Stimulated activated CD4-positive, alpha-beta T cell treated with anti-CD3 and anti-CD28 coated beads, Interleukin-1b, Interleukin-23, amount 100 ng/mL, for 48 hours (primary cell): ENCODE results near the gene PROSER2.
A peak's percentile ranks its signal among the peaks of the same experiment; 100 is the strongest.

Experiments
- DNase-seq: peaks from one replicate; pipeline ENCODE4 v3.0.0-alpha.2; 2020

Gene PROSER2

GRCh38 chr10:11869743-11870460, 46.7 kb downstream of the PROSER2 start:
- DNase-seq, result no peak

DNA sequence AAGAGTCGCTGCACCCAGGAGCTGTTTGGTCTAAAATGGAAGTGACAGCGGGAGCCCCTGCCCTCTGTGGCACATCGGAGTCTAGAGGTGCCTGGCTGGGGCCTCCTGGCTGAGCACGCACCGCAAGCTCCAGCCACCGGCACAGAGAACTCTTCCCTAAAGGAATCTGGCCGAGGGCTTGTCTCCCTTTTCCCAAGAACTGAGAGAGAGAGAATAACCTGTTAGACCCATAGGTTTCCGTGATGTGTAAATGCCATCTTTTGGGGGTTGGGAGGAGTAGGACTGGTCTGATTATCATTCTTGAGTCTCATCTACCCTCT, 47.3 kb downstream of the PROSER2 start:
- no peak for DNase-seq

- no peak for DNase-seq
Observed at GRCh38 chr10:11870900-11871400, 47.8 kb downstream of the PROSER2 start.

DNA sequence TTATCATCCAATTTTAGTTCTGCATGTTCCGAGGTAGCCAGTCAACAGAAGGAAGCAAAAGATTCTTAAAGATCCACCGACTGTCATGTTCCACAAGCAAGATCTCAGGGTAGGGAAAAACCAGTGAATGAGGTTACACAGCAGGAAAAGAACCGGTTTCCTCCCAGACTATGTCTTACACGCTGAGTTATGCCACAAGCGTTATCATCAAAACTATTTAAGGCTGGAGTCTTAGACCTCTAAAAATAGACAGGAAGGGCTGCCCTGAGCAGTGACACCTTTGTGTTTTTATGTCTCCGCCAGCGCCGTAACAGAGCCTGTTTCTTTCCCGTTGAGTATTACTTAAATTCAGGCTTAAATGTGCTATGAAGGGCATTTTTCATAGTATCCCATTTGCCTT, 48.3 kb downstream of the PROSER2 start:
- DNase-seq, result no peak

DNA sequence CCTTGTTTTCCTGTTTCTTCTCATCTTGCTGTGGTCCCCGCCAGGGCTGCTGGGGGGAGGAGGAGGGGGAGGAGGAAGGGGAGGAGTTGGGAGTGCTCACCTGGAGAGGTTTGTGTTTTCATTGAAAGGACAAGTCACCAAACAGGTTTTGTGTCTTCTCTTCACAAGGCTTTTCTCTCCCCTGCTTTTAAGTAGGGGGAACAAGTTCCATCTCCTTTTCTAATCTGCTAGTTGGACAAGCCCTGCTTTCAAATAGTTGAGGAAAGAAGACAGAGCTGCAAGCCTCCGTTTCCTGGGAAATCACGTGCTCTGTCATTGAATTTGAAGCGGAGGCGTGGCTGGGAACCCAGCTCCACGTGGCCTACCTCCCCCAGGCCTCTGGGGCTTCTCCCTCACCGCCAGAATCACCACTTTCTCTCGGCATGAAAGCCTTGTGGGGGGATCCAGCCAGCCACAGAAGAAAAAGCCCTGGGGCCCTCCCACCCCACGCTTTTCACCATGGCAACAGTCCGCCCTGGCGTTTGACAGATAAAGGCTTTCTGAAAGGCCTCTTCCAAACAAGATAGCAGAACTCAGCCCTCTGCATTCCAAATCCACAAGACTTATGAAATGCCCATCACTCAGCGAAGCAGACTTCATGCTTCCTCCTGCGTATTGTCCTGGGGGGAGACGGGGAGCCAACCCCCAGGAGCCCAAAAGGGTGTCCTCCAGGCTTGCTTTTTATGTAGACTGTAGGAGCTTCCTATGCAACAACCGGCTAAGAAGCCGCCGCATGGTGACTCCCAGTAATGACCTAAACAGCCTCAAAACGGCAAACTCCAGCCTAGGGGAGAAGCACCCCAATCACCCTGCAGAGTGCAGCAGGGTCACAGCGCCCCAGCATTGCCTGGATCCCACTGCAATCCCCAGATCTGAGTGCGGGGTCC, 51.7 kb downstream of the PROSER2 start:
- peak; percentile 50 for DNase-seq

DNA sequence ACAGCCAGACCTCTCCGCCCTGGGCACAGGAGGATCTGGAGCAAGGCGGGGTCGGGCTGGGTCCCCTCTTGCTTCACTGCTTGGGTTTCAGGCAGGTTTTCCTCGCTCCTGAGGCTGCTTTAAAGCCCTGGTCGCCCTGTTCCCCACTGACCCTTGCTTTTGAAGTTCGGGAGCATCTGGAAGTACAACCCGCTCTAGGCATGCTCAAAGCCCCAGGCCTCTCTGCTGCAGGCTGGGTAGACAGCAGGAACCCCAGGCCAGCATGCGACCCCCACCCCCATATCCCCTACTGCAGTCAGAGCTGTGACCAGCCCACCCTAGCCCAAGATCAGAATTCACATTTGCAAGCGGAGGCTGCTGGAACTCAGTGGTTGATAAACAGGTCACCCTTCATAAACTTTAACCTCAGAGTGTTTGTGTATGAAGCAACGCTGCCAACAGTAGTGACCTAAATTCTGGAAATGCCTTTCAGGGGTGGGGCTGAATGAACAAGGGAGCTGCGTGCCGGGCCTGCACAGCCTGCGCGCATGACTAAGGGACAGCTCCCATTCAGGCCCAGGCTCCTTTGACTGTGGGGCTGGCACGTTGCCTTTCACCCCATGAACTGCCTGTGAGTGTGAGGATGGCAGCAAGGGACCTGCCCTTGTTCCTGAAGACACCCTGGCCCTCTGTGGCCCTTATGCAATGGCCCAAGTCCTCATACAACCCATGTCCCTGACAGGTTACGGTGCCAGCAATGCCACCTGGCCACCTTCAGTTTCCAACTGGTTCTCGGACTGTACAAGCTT, 52.5 kb downstream of the PROSER2 start:
- DNase-seq, result no peak

- DNase-seq, result no peak
Observed at GRCh38 chr10:11876324-11876723, 53.2 kb downstream of the PROSER2 start.

GRCh38 chr10:11876805-11877590, 53.8 kb downstream of the PROSER2 start:
- DNase-seq, result no peak

- no peak for DNase-seq
Observed at GRCh38 chr10:11877591-11877905, 54.4 kb downstream of the PROSER2 start.

DNA sequence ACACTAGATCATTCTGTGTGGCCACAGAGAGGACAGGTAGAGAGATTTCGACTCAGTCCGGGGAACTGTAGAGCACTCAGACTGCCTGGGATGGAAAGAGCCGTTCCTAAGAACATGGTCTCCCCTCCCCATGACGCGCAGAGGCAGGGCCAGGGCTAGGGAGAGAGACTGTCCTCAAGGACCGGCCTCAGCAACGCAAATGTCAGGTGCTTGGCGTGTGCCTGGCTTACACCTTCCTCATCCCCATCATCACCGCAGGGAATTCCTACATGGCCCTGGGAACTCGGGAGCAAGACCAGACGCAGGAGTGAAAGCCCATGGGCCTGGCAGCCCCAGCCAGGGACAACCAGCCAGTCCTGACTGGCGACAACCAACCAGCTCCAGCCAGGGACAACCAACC, 55.6 kb downstream of the PROSER2 start:
- no peak for DNase-seq

GRCh38 chr10:11879387-11880094, 56.4 kb downstream of the PROSER2 start:
- DNase-seq, result no peak

GRCh38 chr10:11880151-11881029, 57.2 kb downstream of the PROSER2 start:
- DNase-seq, result no peak

DNA sequence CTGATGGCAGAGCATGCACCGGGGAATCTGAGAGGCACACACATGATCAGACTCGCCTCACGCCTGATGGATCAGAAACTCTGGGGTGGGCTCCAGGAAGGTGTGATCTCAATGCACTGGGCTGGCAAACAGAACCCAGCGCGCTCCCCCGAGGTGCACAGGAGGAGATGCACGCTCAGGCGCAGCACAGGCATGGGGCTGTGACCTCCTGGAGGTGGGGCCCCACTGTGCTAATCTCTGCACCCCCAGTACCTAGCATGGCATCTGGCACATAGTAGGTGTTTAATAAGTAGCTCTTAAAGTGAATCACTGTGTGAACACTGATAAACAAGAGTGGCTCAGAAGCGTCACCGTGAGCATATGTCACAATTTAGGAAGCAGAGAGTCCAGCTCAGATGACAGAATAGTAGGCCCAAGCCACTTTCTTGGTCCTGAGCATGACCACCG, 57.9 kb downstream of the PROSER2 start:
- no peak for DNase-seq

- DNase-seq, result no peak
Observed at GRCh38 chr10:11881477-11882417, 58.6 kb downstream of the PROSER2 start.

- DNase-seq, result no peak
Observed at GRCh38 chr10:11882646-11883375, 59.7 kb downstream of the PROSER2 start.

DNA sequence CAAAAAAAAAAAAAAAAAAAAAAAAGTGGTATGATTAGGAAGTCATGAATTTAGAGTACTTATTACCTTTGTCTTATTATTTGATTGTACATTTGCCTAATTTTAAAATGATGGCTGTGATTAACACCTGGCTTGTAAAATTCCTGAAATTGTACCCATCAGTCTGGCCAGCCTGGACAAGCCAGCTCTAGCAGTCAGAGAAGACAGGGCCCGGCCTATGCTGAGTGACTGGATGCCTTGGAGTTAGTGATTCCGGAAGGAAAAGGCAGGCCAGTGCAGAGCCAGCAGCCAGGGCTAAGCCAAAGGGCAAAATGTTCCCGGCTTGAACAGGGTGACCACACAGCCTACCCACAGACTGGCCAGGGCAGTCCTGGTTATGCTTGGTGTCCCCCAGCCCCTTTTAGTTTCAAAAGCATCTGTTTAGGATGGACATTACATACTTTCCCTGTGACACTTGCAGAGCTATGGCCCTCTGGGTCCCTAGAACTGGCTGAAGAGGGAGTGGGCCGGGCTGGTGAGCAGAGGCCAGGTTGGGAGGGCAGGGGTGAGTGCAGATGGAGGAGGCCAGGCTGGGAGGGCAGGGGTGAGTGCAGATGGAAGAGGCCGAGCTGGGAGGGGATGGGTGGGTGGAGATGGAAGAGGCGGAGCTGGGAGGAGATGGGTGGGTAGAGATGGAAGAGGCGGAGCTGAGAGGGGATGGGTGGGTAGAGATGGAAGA, 61.7 kb downstream of the PROSER2 start:
- no peak for DNase-seq

GRCh38 chr10:11885437-11886137, 62.4 kb downstream of the PROSER2 start:
- no peak for DNase-seq

DNA sequence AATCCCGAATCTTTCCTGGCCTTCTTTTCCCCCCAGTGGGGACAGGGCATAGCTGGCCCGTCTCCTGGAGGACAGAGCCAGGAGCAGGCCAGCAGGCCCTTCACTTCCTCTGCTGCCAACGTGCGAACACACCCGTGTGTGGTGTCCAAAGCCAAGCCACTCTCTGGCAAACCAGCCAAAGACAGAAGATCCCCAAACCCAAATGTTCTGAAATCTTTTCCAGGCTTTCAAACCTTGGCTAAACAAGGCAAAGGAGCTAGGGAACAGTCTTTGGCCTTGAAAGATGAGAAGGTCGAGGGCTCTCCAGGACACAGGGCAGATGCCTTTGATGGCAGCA, 63.0 kb downstream of the PROSER2 start:
- no peak for DNase-seq
